NK-92 treated with Interleukin-12 subunit alpha and Interleukin-12 subunit beta, amount 100 ng/mL, for 24 hours (cell line): ENCODE data around the gene DYNC1H1.

Source experiments
- DNase-seq: peaks from one replicate; lab custom pipeline; 2025; lab: John Stamatoyannopoulos, UW

DYNC1H1 gene

DNA sequence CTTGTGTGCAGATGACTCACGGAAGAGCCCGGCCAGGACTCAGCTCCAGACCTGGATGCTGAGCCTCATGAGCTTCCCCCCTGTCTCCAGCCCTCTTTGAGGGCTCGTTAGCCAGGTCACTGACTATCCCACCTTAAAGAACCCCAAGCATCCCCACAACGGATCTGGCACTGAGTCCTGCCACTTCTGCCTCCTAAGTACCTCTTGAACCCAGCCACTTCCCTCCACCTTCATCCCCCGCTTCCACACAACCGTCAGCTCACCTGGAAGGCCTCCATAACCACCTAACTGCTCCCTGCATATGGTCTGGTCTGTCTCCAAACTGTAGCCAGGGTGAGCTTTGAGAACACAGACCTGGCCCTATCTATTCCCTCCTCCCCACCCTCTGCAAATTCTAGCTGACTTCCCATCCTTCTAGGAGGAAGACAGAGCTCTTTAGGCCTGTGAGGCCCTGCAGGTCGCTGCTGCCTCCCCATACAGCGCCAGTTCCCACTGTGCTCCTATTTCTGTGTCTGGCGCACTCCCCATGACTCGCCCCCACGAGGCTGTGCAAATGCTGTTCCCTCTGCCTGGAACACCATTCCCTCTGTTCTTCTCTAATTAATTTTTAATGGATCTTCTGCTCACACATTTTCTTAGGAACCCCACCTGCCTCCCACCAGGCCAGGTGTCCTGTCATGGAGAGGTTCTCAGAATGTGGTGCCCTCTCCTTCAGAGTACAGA, 125.4 kb downstream of the DYNC1H1 start:
- DNase-seq = no peak

GRCh38 chr14:102090713-102091112, 126.3 kb downstream of the DYNC1H1 start:
- no peak for DNase-seq

DNA sequence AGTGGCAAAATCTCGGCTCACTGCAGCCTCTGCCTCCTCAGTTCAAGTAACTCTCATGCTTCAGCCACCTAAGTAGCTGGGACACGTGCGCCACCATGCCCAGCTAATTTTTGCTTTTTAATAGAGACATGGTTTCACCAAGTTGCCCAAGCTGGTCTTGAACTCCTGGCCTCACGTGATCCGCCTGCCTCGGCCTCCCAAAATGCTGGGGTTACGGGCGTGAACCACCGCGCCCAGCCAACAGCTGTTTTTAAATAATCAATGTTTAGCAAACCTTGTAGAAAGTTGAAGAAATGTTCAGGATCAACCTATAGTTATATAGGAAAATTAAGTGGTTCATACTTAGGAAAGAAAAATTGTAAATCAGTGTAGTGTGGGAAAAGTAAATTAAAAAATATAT, 128.4 kb downstream of the DYNC1H1 start:
- DNase-seq = no peak

GRCh38 chr14:102094101-102094500, 129.7 kb downstream of the DYNC1H1 start:
- no peak for DNase-seq

DNA sequence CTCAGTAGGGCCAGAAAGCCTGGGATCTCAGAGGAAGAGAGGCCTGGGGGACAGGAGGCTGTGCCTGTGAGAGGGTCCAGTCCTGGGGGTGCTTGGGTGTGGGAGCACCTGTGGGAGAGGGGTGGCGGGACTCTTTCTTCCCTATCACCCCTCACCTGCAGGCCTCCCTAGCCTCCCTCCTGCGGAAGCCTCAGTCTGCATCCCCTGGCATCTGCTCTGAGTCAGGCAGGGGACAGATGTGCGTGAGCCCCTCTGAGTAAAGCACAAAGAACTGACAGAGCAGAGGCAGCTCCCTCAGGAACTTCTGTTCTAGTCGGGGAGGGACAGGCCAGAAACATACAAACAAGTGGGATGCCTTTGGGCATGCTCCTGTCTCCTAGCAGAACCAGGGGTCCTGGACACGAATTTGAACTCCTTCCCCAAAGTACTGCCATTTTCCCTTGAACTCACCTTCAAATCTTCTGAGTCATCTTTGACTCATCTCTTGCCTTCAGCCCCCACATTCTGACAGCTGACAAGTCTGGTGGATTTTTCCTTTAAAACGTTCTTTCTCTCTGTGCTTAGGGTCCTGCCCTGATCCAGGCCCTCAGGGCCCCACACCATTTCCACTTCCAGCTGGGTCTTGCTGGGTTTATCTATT, 131.0 kb downstream of the DYNC1H1 start:
- no peak for DNase-seq

- no peak for DNase-seq
Observed at GRCh38 chr14:102095871-102096568, 131.6 kb downstream of the DYNC1H1 start.

GRCh38 chr14:102096569-102097188, 132.3 kb downstream of the DYNC1H1 start:
- DNase-seq = peak; percentile 47

DNA sequence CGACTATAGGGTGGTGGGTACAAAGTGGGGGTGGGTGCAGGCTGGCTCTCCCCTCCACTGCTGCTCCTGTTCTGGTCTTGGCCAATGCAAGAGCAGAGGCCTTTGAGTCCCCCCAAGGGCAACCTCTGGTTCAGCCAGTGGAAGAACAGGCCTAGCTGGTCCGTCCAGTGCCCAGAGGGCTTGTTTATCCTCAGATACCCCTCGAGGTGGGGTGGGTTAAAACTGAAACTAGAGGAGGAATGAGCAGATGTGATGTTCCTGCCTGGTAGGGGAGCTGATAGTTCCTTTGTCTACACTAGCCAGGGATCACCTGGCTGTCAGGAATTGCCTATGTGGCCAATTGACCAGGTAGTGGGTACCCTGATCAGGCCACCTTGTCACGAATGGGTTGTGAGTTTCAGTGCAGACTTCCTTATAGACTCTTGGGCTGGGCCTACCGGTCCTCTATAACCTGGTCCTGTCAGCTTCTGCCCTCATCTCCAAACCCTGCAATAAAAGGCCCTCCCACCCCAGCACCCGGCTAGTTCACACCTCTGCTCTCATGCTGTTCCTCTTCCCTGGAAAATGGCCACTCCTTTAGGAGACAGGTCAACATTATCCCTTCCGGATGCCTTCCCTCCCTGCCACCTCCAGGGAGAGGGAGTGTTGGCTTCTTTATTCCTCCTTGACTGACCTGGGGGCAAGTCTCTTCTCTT, 133.2 kb downstream of the DYNC1H1 start:
- no peak for DNase-seq

DNA sequence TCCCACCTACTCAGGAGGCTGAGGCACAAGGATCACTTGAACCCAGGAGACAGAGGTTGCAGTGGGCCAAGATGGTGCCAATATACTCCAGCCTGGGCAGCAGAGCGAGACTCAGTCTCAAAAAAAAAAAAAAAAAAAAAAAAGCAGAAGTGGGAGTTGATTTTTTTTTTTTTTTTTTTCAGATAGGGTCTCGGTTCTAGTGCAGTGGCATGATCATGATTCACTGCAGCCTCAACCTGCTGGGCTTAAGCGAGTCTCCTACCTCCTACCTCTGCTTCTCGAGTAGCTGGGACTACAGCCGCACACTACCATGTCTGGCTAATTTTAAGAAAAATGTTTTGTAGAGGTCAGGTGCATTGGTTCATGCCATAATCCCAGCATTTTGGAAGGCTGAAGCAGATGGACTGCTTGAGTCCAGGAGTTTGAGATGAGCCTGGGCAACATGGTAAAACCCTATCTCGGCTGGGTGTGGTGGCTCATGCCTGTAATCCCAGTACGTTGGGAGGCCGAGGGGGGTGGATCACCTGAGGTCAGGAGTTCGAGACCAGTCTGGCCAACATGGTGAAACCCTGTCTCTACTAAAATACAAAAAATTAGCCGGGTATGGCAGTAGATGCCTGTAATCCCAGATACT, 138.8 kb downstream of the DYNC1H1 start:
- no peak for DNase-seq

GRCh38 chr14:102105369-102105768, 141.0 kb downstream of the DYNC1H1 start:
- no peak for DNase-seq
